Measurements from ENCODE around the gene PAK2.

The PAK2 gene

GRCh38 chr3:196782511-196782910 lies 42.9 kb downstream of the PAK2 start:
- TF ChIP-seq, protein P1, sequence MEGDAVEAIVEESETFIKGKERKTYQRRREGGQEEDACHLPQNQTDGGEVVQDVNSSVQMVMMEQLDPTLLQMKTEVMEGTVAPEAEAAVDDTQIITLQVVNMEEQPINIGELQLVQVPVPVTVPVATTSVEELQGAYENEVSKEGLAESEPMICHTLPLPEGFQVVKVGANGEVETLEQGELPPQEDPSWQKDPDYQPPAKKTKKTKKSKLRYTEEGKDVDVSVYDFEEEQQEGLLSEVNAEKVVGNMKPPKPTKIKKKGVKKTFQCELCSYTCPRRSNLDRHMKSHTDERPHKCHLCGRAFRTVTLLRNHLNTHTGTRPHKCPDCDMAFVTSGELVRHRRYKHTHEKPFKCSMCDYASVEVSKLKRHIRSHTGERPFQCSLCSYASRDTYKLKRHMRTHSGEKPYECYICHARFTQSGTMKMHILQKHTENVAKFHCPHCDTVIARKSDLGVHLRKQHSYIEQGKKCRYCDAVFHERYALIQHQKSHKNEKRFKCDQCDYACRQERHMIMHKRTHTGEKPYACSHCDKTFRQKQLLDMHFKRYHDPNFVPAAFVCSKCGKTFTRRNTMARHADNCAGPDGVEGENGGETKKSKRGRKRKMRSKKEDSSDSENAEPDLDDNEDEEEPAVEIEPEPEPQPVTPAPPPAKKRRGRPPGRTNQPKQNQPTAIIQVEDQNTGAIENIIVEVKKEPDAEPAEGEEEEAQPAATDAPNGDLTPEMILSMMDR (IDR thresholded peaks at IDR 0.05), result no peak
- Histone ChIP-seq H3K4me3 (no peak overlapping the region), H3K27ac (no peak overlapping the region)
- no peak for DNase-seq (ENCODE audit: low spot score)

DNA sequence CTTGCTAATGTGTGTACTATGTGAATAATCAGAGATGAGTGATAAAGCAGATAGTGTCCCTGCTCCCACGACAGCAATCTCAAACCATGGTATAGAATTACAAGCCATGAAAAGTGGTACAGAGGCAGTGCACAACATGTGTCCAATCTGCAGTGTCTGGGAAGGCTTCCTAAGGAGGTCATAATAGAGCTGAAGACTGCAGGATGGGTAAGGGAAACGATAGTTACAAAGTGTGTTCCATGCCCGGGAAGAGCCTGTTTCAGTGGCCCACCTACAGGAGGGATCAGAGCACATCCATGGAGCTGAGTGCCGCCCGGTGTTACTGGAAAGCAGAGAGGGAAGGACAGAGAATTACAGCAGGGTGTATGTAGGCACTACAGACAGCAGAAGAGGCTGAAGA lies 48.9 kb downstream of the PAK2 start:
- Histone ChIP-seq H3K4me3 (no peak overlapping the region), H3K27ac (no peak overlapping the region)
- TF ChIP-seq, protein P1 (IDR thresholded peaks at IDR 0.05), result no peak
- no peak for DNase-seq (ENCODE audit: low spot score)

DNA sequence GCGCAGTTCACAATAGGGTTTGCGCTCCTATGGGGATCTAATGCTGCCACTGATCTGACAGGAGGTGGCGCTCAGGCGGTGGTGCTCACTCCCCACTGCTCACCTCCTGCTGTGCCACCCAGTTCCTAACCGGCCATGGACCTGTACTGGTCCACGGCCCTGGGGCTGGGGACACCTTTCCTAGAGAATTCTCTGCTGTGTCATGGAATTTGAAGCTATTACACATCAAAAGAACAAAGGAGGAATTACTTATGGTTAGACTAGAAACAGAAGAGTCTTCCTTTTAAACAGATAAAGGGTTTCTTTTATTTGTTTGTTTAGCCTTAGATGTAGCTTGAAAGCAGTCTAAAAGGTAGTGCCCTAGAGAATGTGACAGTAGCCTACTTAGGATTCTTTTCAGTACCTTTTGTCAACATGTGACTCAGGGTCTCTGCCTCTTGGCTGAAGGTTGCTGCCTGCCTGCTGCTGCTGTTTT lies 50.3 kb downstream of the PAK2 start:
- DNase-seq (ENCODE audit: low spot score), result no peak
- no peak overlapping the region for H3K4me3 ChIP-seq
- TF ChIP-seq, protein P1 (IDR thresholded peaks at IDR 0.05), result no peak
- no peak overlapping the region for H3K27ac ChIP-seq

DNA sequence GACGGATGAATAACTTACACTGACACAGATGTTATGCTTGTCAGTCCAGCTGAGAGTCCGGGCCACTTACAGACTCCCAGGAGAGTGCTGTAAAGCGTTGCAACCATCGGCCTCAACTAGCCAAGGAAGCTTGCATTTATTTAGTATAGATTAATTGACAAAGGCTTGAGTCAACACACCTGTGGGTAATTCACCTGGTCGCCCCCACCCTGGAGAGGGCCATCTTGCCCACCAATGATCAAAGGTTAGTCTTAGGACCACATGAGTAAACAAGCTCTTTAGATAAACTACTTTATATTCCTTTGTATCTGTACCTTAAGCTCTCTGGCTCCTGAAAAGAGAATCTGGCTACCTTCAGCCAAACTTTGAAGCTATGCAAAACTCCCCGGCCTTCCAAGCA lies 51.0 kb downstream of the PAK2 start:
- no peak for DNase-seq (ENCODE audit: low spot score)
- no peak overlapping the region for H3K4me3 ChIP-seq
- H3K27ac ChIP-seq, result no peak overlapping the region
- TF ChIP-seq, protein P1 (IDR thresholded peaks at IDR 0.05), result no peak

DNA sequence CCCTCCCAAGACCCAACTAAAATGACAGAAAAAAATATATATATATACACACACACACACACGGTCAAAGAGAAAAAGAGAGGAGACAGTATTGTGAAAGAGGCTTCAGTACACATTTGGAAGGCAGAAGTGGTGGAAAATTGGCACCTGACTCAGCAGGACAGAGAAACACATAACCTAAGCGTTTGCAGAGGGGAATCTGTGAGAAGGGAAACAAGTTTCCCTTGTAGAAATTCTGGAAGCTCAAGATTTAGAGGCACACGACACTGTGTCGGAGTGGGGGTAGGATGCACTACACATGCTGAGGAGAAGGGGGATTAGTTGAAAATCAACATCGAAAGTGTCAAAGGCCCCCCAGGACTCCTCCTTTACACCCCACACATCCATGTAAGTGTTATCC lies 53.1 kb downstream of the PAK2 start:
- H3K4me3 ChIP-seq, result no peak overlapping the region
- H3K27ac ChIP-seq, result no peak overlapping the region
- TF ChIP-seq, protein P1 (IDR thresholded peaks at IDR 0.05), result no peak
- DNase-seq (ENCODE audit: low spot score), result no peak

DNA sequence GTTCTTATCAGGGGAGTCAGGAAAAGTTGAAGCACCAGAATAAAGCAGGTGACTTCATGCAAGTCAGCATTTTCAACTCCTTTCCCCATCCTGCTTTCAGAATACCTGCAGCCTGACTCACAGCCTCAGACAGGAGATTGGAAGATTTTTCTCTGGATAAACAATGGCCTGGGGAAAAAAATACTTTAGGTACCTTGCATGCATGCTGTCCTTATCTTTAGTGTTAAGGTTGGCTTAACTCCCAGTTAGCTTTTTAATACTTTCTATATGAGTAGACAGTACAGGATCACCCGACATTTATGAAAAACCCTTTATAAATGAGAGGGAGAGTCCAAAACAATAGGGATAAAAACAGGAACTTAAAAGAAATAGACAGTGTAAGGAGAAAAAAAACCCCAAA lies 53.6 kb downstream of the PAK2 start:
- no peak for DNase-seq (ENCODE audit: low spot score)
- Histone ChIP-seq H3K4me3 (no peak overlapping the region), H3K27ac (no peak overlapping the region)
- TF ChIP-seq, protein P1 (IDR thresholded peaks at IDR 0.05), result no peak

- no peak overlapping the region for H3K4me3 ChIP-seq
- TF ChIP-seq, protein P1 (IDR thresholded peaks at IDR 0.05), result no peak
- DNase-seq (ENCODE audit: low spot score), result no peak
These were observed 54.8 kb downstream of the PAK2 start for GRCh38 chr3:196794467-196794866.

More at GRCh38 chr3:196794467-196794866, 54.8 kb downstream of the PAK2 start:
- H3K27ac ChIP-seq, result no peak overlapping the region
